NOMO-1 treated with DMSO at 0.1 percent for 48 hours (cell line): ENCODE results near the gene RPS6KC1.
"Not testable (repeated sequence)": the region's sequence is repeated elsewhere in the genome, so short reads cannot be mapped to it uniquely, and the experiment has no call there.

Experiments used
- DNase-seq: peaks from one replicate; lab custom pipeline; 2025; ENCODE audit not compliant: unreplicated experiment; lab: John Stamatoyannopoulos, UW

Gene RPS6KC1

DNA sequence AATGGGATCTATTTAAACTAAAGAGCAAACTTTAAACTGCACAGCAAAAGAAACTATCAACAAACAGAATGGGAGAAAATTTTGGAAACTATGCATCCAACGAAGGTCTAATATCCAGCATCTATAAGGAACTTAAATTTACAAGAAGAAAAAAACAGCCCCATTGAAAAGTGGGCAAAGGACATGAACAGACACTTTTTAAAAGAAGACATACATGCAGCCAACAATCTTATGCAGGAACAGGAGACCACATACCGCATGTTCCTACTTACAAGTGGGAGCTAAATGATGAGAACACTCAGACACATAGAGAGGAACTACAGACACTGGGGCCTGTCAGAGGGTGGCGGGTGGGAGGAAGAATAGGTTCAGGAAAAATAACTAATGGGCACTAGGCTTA is 149.6 kb downstream of the RPS6KC1 start:
- DNase-seq = no peak

DNA sequence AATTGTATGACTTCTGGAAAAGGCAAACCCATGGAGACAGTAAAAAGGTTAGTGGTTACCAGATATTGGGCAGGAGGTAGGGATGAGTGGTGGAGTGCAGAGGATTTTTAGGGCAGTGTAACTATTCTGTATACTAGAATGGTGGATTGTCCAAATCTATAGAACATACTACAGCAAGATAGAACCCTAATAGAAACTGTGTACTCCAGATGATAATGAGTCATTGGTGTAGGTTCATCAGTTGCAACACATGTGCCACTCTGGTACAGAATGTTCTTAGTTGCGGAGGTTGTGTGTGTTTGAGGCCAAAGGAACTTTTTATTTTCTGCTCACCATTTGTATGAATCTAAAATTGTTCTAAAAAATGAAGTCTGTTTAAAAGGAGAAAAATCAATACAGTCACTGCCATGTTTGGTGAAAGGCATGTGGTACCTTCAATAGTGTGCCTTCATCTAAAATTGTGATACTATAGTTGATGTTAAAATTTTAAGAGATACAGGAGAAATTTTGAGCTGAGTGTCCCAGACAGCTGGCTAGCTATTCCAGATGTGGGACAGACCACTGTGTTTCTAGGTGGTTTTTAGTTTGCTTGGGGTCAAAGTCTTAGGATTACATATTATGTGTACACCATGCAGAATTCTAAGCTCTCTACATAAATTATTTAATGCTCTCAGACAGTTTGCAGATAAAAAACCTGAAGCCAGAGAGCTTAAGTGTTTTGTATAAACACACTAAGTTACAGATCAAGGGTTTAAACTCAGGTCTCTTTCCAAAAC is 150.5 kb downstream of the RPS6KC1 start:
- no peak for DNase-seq

DNA sequence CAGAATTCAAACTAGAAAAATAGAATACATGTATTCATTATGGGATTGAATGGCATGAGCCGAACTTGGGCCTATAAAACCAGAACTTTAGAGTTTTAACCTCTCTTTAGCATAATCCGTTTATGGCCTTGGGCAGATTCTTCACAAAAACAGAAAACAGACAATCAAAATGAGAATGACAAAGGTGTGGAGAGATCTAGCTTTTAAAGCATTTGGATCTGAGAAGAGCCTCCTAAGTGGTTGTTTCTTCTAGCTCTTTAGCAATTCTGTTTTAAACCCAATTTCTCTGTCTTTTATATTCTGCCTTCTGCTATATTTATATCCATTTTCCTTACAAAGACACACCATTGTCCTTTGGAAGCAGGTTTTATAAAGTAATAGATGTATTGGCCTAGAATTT is 160.2 kb downstream of the RPS6KC1 start:
- DNase-seq = no peak

DNA sequence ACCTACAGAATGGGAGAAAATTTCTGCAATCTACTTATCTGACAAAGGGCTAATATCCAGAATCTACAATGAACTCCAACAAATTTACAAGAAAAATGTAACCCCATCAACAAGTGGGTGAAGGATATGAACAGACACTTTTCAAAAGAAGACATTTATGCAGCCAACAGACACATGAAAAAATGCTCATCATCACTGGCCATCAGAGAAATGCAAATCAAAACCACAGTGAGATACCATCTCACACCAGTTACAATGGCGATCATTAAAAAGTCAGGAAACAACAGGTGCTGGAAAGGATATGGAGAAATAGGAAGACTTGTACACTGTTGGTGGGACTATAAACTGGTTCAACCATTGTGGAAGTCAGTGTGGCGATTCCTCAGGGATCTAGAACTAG is 168.0 kb downstream of the RPS6KC1 start:
- DNase-seq = not testable (repeated sequence)

DNA sequence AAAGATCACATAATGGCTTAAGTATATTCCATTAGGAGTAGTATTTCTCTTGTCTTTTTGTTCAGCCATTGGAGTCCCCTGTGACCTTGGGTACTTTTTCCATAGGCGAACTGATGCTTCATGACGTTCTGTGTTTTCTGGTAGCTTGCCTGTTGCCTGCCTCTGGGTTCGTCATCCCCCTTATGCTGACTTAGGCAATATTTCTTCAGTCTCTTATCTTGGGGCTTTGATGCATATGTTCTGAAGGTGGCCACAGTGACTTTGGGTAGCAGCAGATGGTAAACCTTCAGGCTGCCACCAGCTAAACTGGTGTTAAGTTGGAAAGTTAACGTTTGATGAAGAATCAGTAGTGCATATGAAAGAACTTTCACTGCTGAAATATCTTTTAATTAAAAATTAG is 170.2 kb downstream of the RPS6KC1 start:
- DNase-seq = no peak

DNA sequence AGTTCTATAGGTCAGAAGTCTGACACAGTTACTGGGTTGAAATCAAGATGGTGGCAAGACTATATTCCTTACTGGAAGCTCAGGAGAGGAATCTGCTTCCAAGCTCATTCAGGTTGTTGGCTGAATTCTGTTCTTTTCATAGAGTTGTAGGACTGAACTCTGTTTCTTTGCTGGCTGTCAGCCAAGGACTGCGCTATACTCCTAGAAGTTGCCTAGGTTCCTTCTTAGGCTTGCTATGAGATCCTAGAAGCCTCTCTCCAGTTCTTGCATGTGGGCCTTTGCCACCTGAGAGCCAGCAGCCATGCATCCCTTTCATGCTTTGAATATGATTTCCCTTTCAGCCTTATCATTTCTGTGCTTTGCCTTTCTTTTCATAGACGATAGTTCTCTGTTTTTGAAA is 176.4 kb downstream of the RPS6KC1 start:
- no peak for DNase-seq

DNA sequence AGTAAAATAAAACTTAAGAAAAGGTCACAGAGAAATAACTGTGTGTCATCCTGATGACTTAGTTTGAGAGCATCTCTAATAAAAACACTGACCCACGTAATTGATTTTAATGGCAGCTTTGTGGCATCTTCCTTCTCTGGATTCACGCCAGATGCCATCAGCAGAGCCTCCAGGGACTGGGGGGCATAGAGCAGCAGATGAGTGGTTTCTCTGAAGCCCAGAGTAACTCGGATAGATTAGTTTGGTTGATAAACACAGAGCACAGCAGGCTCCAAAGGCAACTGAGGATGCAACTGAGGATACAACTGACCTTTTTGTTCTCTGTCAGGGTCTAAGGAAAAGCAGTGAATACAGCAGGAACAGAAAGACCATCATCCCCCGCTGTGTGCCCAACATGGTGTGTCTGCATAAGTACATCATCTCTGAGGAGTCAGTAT is 180.8 kb downstream of the RPS6KC1 start:
- DNase-seq = no peak

DNA sequence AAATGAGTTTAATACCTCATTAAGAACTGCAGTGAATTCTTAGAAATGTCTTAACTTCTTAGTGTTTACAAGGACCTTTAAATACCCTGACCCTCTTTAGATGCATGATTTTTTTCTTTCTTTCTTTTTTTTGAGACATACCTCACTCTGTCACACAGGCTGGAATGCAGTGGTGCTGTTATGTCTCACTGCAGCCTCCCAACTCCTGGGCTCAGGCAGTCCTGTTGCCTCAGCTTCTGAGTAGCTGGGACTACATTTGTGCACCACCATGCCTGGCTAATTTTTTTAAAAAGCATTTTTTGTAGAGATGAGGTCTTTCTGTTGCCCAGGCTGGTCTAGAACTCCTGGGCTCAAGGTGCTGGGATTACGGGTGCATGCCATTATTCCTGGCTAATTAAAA is 191.8 kb downstream of the RPS6KC1 start:
- DNase-seq = no peak

DNA sequence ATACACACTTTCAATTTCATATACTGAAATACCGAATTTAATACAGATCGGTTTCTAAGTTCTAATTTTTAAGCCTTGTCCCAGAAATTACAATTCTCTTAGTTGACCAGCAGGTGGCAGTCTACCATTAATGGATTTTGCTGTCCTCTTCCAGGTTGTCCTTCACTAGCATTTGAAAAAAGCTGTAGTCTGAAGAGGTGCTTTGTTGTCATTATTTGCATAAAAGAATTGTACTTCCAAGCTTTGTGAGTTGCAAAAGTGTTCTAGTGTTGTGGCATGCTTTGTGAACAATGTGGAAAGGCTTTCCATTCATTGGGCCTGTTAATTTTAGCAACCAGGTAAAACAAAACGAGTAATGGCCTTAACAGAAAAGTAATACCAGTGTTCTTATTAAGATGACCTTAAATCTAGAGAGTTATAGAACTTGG is 193.6 kb downstream of the RPS6KC1 start:
- peak; percentile 32 for DNase-seq

DNA sequence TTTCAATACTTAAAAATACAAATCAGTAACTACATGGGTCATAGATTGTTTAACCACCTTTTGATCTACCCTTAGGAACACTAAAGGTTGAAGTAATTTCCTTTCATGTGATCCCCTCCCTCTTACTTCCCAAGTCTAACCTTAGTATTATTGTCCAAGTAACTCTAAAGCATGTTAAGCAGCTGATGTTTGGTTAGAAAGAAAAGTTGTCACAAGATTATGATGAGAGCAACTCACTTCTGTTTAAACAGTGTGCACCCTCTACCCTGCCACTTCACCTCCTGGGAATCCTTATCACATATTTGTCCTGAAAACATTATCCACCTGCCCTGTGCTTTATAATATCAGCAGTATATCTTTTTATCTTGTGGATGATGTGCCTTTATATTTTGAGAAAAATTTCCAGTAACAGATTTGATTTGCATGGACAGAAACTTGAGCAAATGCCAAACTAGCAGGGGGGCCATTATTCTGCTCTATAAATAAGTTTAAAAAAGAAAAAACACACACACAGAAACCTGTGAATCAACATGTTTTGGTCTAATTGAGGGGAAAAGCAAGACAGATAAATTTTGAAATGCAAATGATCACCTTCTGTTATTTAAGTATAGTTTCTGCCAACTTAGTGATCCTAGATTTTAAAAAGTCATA is 194.3 kb downstream of the RPS6KC1 start:
- no peak for DNase-seq

DNA sequence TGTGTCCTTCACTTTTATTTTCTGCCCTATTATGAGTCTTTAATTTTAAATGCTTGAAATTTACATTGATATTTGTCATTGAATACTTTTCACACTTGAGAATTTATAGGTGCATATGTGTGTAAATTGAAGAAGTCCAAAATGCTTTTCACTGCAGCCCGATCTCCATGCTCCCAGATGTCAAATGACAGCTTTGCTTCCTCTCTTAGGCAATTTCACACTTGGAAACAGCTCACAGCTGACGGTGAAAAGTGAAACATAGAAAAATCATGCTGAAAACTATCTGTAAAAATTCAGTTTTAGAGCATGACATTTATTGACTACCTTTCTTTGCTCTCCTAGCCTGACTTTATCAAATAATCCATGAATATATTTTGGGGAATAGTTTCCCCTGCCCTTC is 196.0 kb downstream of the RPS6KC1 start:
- no peak for DNase-seq

DNA sequence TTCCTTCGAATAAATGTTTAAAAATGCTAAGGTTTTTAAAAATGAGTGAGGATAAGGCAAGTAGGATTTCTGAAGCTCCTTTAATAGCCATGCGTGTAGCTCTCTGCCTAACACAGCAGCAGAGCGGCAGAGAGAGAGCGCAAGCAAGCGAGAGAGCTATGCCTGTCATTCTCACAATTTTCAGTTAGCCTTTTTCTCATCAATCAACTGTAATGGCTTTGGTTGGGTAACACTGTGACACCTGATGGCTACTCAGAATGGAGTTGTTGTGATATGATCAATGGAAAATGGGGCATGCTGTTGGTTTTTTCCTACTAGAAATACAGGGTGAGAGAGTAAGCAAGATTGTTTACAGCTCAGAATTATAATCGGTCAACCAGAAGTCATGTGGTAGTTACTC is 198.4 kb downstream of the RPS6KC1 start:
- DNase-seq = no peak

DNA sequence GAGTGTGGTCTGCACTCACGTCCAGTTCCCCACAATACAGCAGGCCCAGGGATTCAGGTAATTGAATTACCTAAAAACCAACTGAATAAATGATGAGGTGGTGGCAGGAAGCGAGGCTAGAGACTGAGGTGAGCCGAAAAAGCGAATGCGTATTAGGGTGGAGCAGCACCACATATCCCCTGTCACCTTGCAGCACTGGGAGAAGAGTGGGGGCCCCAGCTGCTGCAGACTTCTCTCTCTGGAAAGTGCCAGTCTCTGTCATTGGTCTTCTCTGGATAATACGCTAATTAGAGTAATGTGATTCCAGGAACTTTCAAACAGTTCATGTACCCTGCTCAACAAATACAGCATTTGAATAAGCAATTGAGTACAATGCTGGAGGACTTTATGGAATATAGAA is 199.0 kb downstream of the RPS6KC1 start:
- DNase-seq = no peak

DNA sequence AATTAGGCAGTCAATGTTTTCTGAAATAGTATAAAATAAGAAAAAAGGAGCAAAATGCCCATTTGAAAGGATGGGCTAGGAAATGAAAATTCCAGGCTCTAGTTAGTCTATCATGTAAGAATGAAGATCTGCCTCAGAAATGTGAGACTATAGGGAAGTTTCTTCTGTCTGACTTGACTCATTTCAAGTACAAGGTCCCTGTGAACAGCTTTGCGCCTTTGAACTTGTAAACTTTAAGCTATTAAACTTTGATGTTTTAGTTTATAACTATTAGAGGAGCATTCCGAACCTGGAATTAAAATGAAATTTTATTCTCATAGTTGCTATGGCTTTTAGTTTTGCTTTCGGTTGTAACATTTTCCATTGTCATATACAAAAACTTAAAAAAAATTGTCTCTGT is 199.4 kb downstream of the RPS6KC1 start:
- DNase-seq = no peak

DNA sequence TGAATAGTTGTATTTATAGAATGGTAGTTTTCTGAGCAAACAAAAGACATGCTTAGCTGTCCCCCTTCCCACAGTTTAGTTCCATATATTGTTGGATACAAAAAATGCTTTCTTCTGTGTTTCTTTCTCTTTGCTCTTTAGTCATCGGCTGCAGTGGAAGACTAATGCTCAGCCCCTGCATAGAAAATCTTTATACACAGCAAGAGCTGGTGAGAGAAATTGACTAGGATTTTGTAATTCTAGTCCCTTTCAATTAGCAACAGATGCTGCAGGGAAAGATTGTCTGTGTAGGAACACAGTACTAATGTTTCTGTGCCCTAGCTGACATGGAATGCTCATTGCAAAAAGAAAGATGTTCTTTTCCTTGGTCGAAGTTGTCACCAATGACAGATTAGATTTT is 200.9 kb downstream of the RPS6KC1 start:
- no peak for DNase-seq

DNA sequence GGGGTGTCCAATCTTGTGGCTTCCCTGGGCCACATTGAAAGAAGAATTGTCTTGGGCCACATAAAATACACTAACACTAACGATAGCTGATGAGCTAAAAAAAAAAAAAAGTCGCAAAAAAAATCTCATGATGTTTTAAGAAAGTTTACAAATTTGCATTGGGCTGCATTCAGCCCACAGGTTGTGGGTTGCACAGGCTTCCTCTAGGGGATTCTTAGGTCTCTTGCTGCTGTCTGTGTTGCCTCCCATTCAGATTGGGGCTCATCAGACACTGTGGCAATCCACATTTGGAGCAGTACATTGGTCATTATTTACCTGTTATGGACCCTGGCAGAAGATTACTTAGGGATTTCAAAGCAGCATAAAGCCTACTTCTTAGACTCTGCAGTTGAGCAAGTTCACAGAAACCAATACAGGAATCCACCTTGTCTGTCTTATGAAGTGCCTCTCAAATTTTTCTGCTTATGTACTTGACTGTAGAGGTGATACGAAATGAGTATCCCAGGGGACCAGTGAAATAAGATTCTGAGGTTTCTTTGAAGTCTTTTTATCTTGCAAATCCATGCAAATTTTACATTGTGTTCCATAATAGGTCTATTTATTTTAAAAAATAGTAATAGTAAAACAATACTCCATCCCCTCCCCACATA is 205.5 kb downstream of the RPS6KC1 start:
- DNase-seq = no peak

DNA sequence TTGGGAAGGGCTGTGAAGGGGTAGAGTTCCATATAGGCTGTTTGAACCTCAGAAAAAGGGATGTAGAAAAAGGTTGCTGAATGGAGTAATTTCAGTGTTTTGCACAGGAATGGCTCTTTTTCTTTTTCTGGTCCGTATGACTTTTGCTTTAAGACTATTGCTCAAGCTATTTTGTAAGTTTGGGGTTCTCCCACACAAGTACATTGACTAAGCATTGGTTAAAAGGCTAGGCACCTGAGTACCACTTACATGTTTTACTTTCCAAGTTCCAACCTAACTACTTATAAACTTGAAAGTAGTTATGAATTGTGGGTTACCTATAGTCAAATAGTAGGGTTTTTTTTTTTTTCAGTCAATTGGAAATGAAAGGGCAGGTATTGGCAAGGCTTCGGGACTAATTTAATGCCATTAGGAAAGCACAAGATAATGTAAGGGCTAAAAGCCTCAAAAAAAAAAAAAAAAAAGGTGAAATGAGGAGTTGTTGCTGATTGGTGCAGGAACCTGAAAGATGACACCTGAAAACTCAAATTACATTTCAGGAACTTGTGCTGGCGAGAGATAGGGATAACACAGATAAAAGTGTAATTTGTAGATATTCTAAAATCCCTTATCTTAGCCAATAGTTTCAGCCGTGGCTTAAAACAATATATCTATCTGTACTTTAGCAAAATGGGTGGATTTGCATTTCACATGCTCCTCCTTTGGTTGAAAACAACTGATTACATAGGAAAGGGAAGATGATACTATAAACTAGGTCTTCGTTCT is 209.5 kb downstream of the RPS6KC1 start:
- no peak for DNase-seq

DNA sequence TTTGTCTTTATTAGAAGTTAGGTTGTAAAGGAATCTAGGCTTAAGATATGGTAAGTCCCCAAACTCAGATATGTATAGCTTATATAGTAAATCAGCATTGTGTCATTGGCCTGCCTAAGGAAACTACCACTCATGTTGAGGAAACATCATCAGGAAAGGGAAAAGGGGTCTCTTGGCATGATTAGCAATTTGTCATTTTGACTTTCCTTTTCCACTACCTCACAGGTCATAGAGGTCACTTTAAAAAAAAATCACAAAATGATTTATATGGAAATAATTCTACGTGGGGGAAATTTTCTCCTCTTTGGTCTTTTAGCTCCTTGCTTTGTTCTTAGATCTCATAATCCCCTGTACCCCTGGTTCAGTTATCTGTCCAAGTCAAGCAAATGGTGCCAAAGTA is 213.5 kb downstream of the RPS6KC1 start:
- no peak for DNase-seq

DNA sequence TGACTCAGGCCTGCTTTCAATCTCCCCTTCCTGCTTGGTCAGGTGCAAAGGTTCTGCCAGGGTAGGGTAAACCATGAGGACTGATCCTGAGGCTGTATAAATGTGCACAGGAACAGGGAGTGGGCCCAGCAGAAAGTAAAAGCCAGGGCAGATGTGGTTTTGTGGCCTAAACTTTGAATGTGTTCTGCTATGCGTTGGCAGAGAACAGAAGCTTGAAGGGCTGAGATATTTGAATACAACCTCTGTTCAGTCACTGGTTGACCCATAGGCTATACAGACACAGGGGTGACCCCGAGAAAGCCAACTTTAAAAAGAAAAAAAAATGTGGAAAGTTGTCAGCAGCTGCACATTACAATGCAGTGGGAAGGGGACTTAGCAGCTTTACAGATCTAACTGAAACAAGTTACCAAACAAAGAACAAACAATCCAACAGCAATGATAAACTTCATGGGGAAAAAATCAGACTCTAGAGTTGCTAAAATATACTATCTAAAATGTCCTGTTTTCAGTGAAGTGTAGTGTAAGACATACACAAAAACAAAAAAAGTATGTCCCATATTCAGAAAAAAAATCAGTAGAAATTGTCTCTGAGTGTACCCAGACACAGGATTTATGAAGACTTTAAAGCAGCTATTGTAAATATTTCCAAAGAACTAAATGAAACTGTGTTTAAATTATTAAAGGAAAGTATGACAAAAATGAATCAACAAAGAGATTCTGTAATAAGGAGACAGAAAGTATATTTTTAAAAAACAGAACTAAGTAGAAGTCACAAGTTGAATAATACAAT is 216.1 kb downstream of the RPS6KC1 start:
- no peak for DNase-seq

DNA sequence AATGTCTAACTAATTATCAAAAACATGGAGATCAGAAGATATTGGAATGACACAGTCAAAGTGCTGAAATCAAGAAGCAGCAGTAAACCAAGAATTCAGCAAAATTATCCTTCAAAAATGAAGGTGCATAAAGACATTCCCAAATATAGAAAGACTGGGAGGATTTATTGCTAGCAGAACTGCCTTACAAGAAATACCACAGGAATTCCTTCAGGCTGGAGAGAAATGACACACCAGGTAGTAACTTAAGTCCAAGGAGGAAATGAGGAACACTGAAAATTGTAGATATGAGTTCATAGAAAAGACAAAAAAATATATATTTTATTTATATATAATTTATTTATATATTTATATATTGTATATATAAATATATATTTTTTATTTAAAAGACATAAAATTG is 217.2 kb downstream of the RPS6KC1 start:
- no peak for DNase-seq

DNA sequence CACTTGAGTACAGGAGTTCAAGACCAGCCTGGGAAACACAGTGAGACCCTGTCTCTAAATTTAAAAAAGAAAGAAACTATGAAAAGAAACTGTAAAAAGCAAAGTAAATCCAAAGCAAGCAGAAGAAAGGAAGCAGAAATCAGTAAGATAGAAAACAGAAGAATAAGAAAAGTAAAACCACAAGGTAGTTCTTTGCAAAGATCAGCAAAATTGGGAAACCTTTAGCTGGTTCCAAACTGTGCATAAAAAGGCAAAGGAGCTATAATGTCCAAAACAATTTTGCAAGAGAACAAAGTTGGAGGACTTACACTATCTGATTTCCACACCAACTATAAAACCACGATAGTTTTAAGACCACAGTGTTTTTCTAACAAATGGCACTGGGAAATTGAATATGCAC is 218.8 kb downstream of the RPS6KC1 start:
- DNase-seq = no peak
